Progenitor cell of endocrine pancreas (in vitro differentiated cells): Measurements from ENCODE around the gene CATSPERZ. TPM values are rescaled to one million over a fixed set of nuclear protein-coding genes. Genes with fewer than 3 reads are reported as not detected.

ENCODE experiments used
- DNase-seq: peaks from one replicate; pipeline ENCODE4 v3.0.0; 2021; ENCODE audit warnings: low spot score; ENCODE audit not compliant: unreplicated experiment
- H3K27ac Mint-ChIP-seq: 2 replicates; pipeline ENCODE4 v1.8.0; 2021; ENCODE audit warnings: mild to moderate bottlenecking, moderate library complexity, mixed read lengths
- H3K27me3 Mint-ChIP-seq: 2 replicates; pipeline ENCODE4 v1.8.0; 2021; ENCODE audit warnings: mixed read lengths
- H3K36me3 Mint-ChIP-seq: 2 replicates; pipeline ENCODE4 v1.8.0; 2022; ENCODE audit warnings: mixed read lengths; ENCODE audit not compliant: insufficient read depth
- H3K4me1 Mint-ChIP-seq: 2 replicates; pipeline ENCODE4 v1.8.0; 2021; ENCODE audit warnings: low read depth, mixed read lengths
- H3K4me3 Mint-ChIP-seq: 2 replicates; pipeline ENCODE4 v1.8.0; 2021; ENCODE audit warnings: low read depth, mild to moderate bottlenecking, moderate library complexity, mixed read lengths
- H3K9me3 Mint-ChIP-seq: 2 replicates; pipeline ENCODE4 v1.8.0; 2021; ENCODE audit warnings: low read depth, mixed read lengths
- total RNA-seq: library from RNA; stranded (reverse); gene quantifications from 2 replicates; pipeline ENCODE4 v1.2.1, GENCODE V29; 2021
- TF ChIP-seq, protein P1 (sequence below): fragments of 200-600 bp; sonication (generic); IDR thresholded peaks from one replicate; pipeline ENCODE4 v1.5.0; 2021; ENCODE audit warnings: antibody characterized with exemption, mild to moderate bottlenecking; ENCODE audit not compliant: unreplicated experiment

CATSPERZ gene
- total RNA-seq, 1 donor from 2014 or later, result not detected

DNA sequence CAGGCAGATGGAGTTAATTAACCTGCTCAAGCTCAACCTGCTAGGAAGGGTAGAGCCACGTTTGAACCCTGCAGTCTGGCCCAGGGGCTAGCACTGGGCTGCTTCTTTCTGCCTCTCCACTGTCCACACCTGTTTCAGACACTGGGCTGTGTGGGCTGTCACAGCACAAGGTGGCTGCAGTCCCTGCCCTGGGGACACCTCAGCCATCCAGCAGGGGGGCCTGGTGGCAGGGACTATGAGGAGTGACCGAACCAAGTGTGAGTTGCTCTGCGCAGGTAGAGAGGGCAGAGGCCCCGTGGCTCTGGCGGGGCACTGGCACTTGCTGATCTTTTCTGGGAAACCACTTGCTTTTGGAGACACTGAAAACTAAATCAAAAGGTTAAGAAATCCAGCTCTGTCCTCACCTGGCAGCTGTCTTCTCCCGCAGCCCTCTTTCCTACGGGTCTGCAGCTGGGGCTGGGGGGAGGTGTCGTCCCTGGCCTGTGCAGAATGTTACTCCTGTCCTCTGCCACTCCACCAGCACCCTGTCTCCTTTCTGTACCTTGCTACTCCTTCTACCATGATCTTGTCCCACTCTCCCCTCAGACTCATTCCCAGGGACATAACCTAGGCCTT is 21.5 kb upstream of the CATSPERZ start:
- no peaks in the 10 kb centered on the region for H3K9me3 Mint-ChIP-seq
- no peak for DNase-seq
- H3K27ac Mint-ChIP-seq, result no peak overlapping the region
- H3K27me3 Mint-ChIP-seq, result no peaks in the 10 kb centered on the region
- no peak overlapping the region for H3K4me3 Mint-ChIP-seq
- H3K4me1 Mint-ChIP-seq, result no peaks in the 10 kb centered on the region
- peaks cover 7% of the 10 kb centered on the region for H3K36me3 Mint-ChIP-seq
- TF ChIP-seq, protein P1, sequence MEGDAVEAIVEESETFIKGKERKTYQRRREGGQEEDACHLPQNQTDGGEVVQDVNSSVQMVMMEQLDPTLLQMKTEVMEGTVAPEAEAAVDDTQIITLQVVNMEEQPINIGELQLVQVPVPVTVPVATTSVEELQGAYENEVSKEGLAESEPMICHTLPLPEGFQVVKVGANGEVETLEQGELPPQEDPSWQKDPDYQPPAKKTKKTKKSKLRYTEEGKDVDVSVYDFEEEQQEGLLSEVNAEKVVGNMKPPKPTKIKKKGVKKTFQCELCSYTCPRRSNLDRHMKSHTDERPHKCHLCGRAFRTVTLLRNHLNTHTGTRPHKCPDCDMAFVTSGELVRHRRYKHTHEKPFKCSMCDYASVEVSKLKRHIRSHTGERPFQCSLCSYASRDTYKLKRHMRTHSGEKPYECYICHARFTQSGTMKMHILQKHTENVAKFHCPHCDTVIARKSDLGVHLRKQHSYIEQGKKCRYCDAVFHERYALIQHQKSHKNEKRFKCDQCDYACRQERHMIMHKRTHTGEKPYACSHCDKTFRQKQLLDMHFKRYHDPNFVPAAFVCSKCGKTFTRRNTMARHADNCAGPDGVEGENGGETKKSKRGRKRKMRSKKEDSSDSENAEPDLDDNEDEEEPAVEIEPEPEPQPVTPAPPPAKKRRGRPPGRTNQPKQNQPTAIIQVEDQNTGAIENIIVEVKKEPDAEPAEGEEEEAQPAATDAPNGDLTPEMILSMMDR, result no peak

- Mint-ChIP-seq H3K4me1 (peaks cover 7% of the 10 kb centered on the region), H3K9me3 (no peaks in the 10 kb centered on the region), H3K27ac (no peak overlapping the region), H3K36me3 (peaks cover 7% of the 10 kb centered on the region), H3K4me3 (no peak overlapping the region), H3K27me3 (no peaks in the 10 kb centered on the region)
- DNase-seq, result no peak
- TF ChIP-seq, protein P1, result no peak
These were observed 18.0 kb upstream of the CATSPERZ start for GRCh38 chr11:64281957-64282770.

- H3K27ac Mint-ChIP-seq, result no peak overlapping the region
- H3K27me3 Mint-ChIP-seq, result no peaks in the 10 kb centered on the region
These were observed 17.1 kb upstream of the CATSPERZ start for GRCh38 chr11:64283092-64283491.

GRCh38 chr11:64284048-64284961 is 15.9 kb upstream of the CATSPERZ start, which contains the start of gene BAD:
Gene BAD (minus strand): TSS chr11:64284665. CDS start chr11:64284368, 297 bp downstream.
- TF ChIP-seq, protein P1, result no peak
- peak within 1 kb of the TSS; percentile 88 for H3K27ac Mint-ChIP-seq
- H3K36me3 Mint-ChIP-seq, result peaks cover 2% of the 10 kb centered on the region
- peak; percentile 92 for DNase-seq
- H3K4me3 Mint-ChIP-seq, result peak within 1 kb of the TSS; percentile 81
- H3K4me1 Mint-ChIP-seq, result peaks cover 7% of the 10 kb centered on the region
- H3K27me3 Mint-ChIP-seq, result peaks cover 2% of the 10 kb centered on the region
- H3K9me3 Mint-ChIP-seq, result no peaks in the 10 kb centered on the region

More at GRCh38 chr11:64283092-64283491, 17.1 kb upstream of the CATSPERZ start:
- H3K36me3 Mint-ChIP-seq, result peaks cover 7% of the 10 kb centered on the region
- H3K4me3 Mint-ChIP-seq, result peak overlapping the region; percentile 80
- no peak for DNase-seq
- no peaks in the 10 kb centered on the region for H3K9me3 Mint-ChIP-seq
- TF ChIP-seq, protein P1, result no peak
- H3K4me1 Mint-ChIP-seq, result peaks cover 7% of the 10 kb centered on the region
